GM18867 (cell line): ENCODE data around the gene NINL.
A peak's percentile ranks its signal among the peaks of the same experiment; 100 is the strongest.

Experiments used
- ATAC-seq: cut with Tn5 transposase; IDR thresholded peaks from one replicate; pipeline ENCODE4 v1.9.1; 2021; ENCODE audit warnings: mild to moderate bottlenecking, moderate library complexity; ENCODE audit not compliant: unreplicated experiment

NINL gene

DNA sequence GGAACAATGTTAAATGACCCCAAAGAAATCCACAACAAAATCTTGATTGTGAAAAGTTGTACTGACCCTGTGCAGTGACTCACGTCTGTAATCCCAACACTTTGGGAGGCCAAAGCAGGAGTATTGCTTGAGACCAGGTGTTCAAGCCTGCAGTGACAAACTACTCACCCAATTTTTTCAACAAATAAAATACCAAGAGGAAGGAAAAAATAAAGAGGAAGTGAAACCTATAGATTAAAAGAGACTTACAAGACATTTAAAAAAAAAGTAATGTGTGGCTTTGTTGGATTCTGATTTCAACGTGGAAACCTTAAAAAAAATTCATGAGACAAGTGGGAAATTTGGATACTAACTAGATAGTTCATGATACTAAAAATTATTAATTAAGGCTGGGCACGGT lies 146.0 kb downstream of the NINL start:
- ATAC-seq = peak; percentile 59

GRCh38 chr20:25437153-25437581 lies 148.2 kb downstream of the NINL start:
- no peak for ATAC-seq

GRCh38 chr20:25424536-25424935 lies 160.8 kb downstream of the NINL start:
- ATAC-seq = no peak

DNA sequence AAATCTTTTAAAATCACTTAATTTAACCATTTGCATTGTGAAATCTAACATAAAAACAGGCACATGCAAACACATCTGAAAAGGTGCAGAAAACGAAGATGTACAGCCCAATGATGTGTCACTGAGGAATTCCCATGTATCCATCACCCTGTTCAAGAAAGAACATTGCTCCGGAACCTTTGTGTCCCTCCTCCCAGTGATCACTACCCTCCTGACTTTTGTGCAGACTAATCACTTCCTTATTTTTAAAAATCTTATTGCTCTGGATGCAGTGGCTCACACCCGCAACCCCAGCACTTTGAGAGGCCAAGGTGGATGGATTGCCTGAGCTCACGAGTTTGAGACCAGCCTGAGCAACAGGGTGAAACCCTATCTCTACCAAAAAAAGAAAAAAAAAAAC lies 163.3 kb downstream of the NINL start:
- no peak for ATAC-seq

DNA sequence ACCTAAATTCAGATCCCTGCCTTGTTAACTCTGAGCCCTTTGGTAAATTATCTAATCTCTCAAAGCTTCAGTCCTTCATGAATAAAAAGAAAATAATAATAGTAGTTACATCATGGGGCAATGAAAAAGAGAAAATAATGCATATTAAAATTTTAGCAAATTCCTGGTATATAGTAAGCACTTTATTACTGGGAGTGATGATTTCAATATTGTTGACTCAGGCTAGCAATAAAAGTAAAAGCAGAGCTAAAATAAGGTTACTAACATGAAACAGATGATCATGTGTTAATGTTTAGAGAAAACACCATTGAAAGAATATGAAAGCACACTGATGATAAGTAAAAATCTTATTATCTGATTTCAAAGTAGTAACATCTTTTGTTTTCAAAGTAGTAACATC lies 164.2 kb downstream of the NINL start:
- ATAC-seq = no peak

DNA sequence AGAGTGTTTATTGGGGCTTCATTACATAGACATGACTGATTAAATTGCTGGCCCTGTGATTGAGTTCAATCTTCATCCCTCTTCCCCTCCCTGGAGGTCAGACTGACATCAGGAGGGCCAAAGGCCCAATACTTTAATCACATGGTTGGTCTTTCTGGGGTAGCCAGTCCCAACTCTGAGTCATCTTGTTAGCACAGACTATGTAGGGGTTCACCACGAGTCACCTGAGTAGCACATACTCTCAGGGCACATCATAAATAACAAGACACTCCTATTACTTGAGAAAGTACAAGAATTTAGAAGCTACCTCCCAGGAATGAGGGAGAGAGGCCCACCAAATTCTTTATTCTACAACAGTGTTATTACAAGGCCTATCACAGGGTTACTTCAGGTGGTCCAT lies 166.6 kb downstream of the NINL start:
- no peak for ATAC-seq

GRCh38 chr20:25408890-25409289 lies 176.4 kb downstream of the NINL start:
- no peak for ATAC-seq

- ATAC-seq = no peak
These were observed 177.2 kb downstream of the NINL start for GRCh38 chr20:25408170-25408547.

GRCh38 chr20:25407311-25408169 lies 177.8 kb downstream of the NINL start, which contains the start of gene GINS1:
Gene GINS1 (plus strand): TSS chr20:25407673. CDS start chr20:25407821, 148 bp downstream.
- peak; percentile 90 for ATAC-seq
